ENCODE measurements around the gene GRIK2.

The GRIK2 gene

GRCh38 chr6:101799531-101799930 is 406.0 kb downstream of the GRIK2 start:
- TF ChIP-seq POLR2AphosphoS5 (IDR thresholded peaks at IDR 0.05; ENCODE audit: low read depth, low read length) = no peak
- TF ChIP-seq SIN3A (IDR thresholded peaks at IDR 0.05; ENCODE audit: borderline replicate concordance, insufficient read depth, low read length) = no peak
- TF ChIP-seq FOXP2 (optimal IDR thresholded peaks at IDR 0.05; ENCODE audit: borderline replicate concordance, extremely low read depth, extremely low read length, insufficient read depth) = no peak
- TF ChIP-seq TAF1 (IDR thresholded peaks at IDR 0.05; ENCODE audit: borderline replicate concordance, insufficient read depth, low read length) = no peak
- TF ChIP-seq REST (IDR thresholded peaks at IDR 0.05; ENCODE audit: insufficient read depth in 1 of 2, low read depth in 2 of 2, low read length in 2 of 2) = no peak

DNA sequence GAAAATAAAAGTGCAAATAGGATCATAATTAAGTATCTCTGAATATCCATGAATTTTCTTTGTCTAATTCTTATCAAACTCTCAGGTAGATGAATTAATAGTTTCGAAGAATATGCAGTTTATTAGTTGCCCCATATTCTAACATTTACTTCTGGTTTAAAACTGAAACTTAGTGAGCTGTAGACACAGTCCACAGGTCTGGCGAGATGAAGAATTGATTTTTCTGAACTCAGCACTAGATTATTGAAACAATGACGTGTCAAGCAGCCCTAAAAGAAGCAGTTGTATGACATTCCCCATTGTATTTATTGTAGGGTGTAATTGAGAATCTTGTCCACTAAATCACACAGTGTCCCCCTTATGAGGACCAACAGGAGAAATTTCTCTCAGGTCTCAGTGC is 407.1 kb downstream of the GRIK2 start:
- TF ChIP-seq TAF1 (IDR thresholded peaks at IDR 0.05; ENCODE audit: borderline replicate concordance, insufficient read depth, low read length) (no peak), POLR2AphosphoS5 (IDR thresholded peaks at IDR 0.05; ENCODE audit: low read depth, low read length) (no peak), FOXP2 (optimal IDR thresholded peaks at IDR 0.05; ENCODE audit: borderline replicate concordance, extremely low read depth, extremely low read length, insufficient read depth) (no peak), REST (IDR thresholded peaks at IDR 0.05; ENCODE audit: insufficient read depth in 1 of 2, low read depth in 2 of 2, low read length in 2 of 2) (no peak), SIN3A (IDR thresholded peaks at IDR 0.05; ENCODE audit: borderline replicate concordance, insufficient read depth, low read length) (no peak)

DNA sequence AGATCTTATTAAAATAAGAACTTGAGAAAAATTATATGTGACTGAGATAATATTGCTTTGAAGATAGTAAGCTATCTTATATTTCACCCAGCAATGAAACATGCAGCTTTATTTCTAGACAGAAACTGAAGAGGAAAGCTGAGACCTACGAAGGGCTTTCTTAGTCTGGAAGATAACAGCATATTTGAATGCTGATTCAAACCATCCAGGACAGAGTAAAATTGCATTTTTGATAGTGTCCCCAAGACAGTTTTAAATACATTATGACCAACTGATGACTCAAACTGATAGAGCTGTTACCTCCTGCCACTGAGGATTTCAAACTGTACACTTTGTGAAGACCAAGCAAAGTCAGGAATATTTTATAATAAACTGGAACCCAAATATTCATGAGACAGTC is 409.6 kb downstream of the GRIK2 start:
- no peak for TF ChIP-seq POLR2AphosphoS5 (IDR thresholded peaks at IDR 0.05; ENCODE audit: low read depth, low read length)

DNA sequence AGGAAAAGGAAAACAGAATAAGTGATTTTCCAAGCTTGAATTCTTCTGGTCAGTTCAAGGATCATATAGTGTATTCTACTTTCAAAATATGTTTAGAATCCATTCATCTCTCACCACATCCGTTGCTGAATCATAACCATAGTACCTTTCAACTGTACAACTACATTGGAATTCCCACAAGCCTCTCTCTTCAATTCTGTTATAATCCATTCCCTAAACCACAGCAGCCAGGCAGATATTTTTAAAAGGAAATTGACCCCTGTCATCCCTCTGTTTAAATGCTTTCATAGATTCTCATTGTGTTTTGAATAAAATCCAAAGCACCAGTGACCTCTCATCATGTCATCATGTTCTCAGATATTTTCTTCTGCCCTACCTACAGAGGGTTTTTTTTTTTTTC is 412.7 kb downstream of the GRIK2 start:
- TF ChIP-seq FOXP2 (optimal IDR thresholded peaks at IDR 0.05; ENCODE audit: borderline replicate concordance, extremely low read depth, extremely low read length, insufficient read depth) (no peak), REST (IDR thresholded peaks at IDR 0.05; ENCODE audit: insufficient read depth in 1 of 2, low read depth in 2 of 2, low read length in 2 of 2) (no peak), SIN3A (IDR thresholded peaks at IDR 0.05; ENCODE audit: borderline replicate concordance, insufficient read depth, low read length) (no peak), TAF1 (IDR thresholded peaks at IDR 0.05; ENCODE audit: borderline replicate concordance, insufficient read depth, low read length) (no peak), POLR2AphosphoS5 (IDR thresholded peaks at IDR 0.05; ENCODE audit: low read depth, low read length) (no peak)

GRCh38 chr6:101811108-101811507 is 417.6 kb downstream of the GRIK2 start:
- no peak for TF ChIP-seq POLR2AphosphoS5 (IDR thresholded peaks at IDR 0.05; ENCODE audit: low read depth, low read length)
- TF ChIP-seq SIN3A (IDR thresholded peaks at IDR 0.05; ENCODE audit: borderline replicate concordance, insufficient read depth, low read length) = no peak
- no peak for TF ChIP-seq TAF1 (IDR thresholded peaks at IDR 0.05; ENCODE audit: borderline replicate concordance, insufficient read depth, low read length)
- TF ChIP-seq REST (IDR thresholded peaks at IDR 0.05; ENCODE audit: insufficient read depth in 1 of 2, low read depth in 2 of 2, low read length in 2 of 2) = no peak
- no peak for TF ChIP-seq FOXP2 (optimal IDR thresholded peaks at IDR 0.05; ENCODE audit: borderline replicate concordance, extremely low read depth, extremely low read length, insufficient read depth)

Data from PFSK-1 (cell line).